ENCODE data around the gene HAPLN2. TPM values are rescaled to one million over a fixed set of nuclear protein-coding genes. Genes with fewer than 3 reads are reported as not detected.
A peak's percentile ranks its signal among the peaks of the same experiment; 100 is the strongest.

Gene HAPLN2
- total and polyA plus RNA-seq, 2 of the 4 experiments (the other 2 are of a cell fraction), result not detected

DNA sequence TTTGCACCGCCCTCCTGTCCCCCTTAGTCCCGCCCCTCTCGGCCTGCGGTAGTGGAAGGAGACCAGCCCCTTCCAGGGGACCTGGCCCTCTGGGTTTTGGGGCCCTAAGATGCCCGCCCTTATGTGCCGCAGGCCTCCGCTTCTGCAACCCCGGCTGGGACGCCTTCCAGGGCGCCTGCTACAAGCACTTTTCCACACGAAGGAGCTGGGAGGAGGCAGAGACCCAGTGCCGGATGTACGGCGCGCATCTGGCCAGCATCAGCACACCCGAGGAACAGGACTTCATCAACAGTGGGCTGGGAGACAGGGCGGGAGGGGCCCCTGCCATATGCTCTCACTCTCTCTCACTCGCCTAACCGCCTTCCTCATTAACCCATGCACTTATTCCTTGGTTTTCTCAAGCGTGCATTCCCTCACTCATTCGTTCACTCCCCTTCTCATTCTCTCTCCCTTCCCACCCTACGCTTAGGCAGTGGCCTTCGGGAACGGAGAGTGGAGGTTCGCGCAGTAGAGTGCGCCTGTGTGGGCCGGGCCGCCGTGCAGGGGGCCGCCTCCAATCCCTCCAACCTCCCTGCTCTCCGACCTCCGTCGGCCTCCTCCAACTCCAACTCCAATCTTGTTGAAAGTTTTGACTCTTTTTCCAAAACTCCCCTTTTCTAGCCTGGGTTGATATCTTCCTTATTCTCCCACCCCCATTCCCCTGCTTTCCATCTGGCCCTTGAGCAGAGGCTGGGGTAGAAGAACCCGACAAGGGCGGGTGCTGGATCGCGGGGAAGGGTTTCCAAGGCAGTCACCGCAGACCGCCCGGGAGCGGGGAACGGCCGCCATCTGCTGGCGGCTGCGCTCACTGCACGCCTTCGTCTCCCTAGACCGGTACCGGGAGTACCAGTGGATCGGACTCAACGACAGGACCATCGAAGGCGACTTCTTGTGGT, 37.9 kb downstream of the HAPLN2 start:
- Histone ChIP-seq H2BK20ac (ENCODE audit: low read depth, low read length) (no peak overlapping the region), H3K36me3 (ENCODE audit: control insufficient read depth, insufficient read depth, low read length) (no peaks in the 10 kb centered on the region), H3K9ac (ENCODE audit: low read depth, low read length) (no peak overlapping the region), H3K23ac (ENCODE audit: low read depth, low read length) (0 out of 2 replicates have a peak overlapping the region, but pooled peaks have one; percentile 14), H3K14ac (replicated peaks; ENCODE audit: low read depth, low read length) (no peak overlapping the region), H3K18ac (ENCODE audit: low read depth, low read length) (no peak overlapping the region), H4K20me1 (ENCODE audit: insufficient read depth, low read length) (0 out of 2 replicates have a peak, but pooled peaks cover 8% of the 10 kb centered on the region), H2BK120ac (ENCODE audit: low read depth, low read length) (no peak overlapping the region), H3K79me1 (ENCODE audit: low read depth in 1 of 2, low read length in 2 of 2) (peaks cover 0 to 11% of the 10 kb centered on the region in 2 experiments; a peak in 2 of 4 replicates), H4K5ac (ENCODE audit: low read depth, low read length) (no peak overlapping the region), H2BK5ac (ENCODE audit: low read depth, low read length, poor library complexity, severe bottlenecking) (no peak overlapping the region), H4K91ac (ENCODE audit: insufficient read depth, low read depth, low read length) (no peak overlapping the region), H3K27me3 (ENCODE audit: control insufficient read depth, insufficient read depth, low read length) (peaks cover 36% of the 10 kb centered on the region), H2AK5ac (ENCODE audit: low read depth, low read length) (no peak overlapping the region), H2AK9ac (replicated peaks; ENCODE audit: low read depth, low read length, poor library complexity) (no peak overlapping the region), H3K9me1 (ENCODE audit: insufficient read depth, low read length) (peaks cover 4% of the 10 kb centered on the region), H4K8ac (ENCODE audit: low read depth in 2 of 2, low read length in 2 of 2) (no peak overlapping the region), H2BK15ac (ENCODE audit: low read depth, low read length) (no peak overlapping the region), H3K27ac (ENCODE audit: insufficient read depth, low read length) (no peak overlapping the region), H3K4ac (ENCODE audit: low read depth, low read length) (no peak overlapping the region), H2AFZ (replicated peaks; ENCODE audit: low read length, poor library complexity) (peak overlapping the region; percentile 54), H3K4me2 (ENCODE audit: low read depth, low read length) (peak overlapping the region; percentile 73), H3K4me3 (ENCODE audit: insufficient read depth, low read depth, low read length) (no peak overlapping the region), H3K56ac (ENCODE audit: extremely low read depth, insufficient read depth, low read length) (no peak overlapping the region), H3K9me3 (ENCODE audit: control insufficient read depth, insufficient read depth, low read length) (no peaks in the 10 kb centered on the region), H3K4me1 (ENCODE audit: control insufficient read depth, insufficient read depth, low read length) (peaks cover 22% of the 10 kb centered on the region)
- in situ Hi-C loops (cut with MboI; ENCODE audit: low sequenced_read_pairs) (loop anchor here (5.0 kb wide), 1 partner anchor 35 kb away; no protein-coding TSS in a partner anchor), intact Hi-C loops (cut with micrococcal nuclease) (loop anchor here (1.0 to 2.0 kb wide), 2 partner anchors 30 to 72 kb away; no protein-coding TSS in a partner anchor), dilution Hi-C loops (cut with HindIII; ENCODE audit: low sequenced_read_pairs, unreplicated experiment) (no loop called here)
- 4% methylated on average over 29 of the region's 54 CpGs; no CpG with 5 or more reads in 1 of the 2 experiments for WGBS, 2 experiments (ENCODE audit: extremely low coverage in 2 of 2, insufficient read length in 1 of 2)
- CTCF ChIA-PET, result interaction anchor here (0.6 to 1.5 kb wide), 6 partner anchors 21 to 202 kb away, joined by 3 to 9 read pairs (median 4); no protein-coding TSS in a partner anchor
- no TSS peak for BruUV-seq (replicated peaks)
- peak; percentile 46 for DNase-seq
- TF ChIP-seq, protein P1, sequence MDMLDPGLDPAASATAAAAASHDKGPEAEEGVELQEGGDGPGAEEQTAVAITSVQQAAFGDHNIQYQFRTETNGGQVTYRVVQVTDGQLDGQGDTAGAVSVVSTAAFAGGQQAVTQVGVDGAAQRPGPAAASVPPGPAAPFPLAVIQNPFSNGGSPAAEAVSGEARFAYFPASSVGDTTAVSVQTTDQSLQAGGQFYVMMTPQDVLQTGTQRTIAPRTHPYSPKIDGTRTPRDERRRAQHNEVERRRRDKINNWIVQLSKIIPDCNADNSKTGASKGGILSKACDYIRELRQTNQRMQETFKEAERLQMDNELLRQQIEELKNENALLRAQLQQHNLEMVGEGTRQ (IDR thresholded peaks at IDR 0.05; ENCODE audit: low read depth, low read length), result no peak
- TF ChIP-seq SMC3 (IDR thresholded peaks at IDR 0.05; ENCODE audit: low read depth, low read length), result peak; percentile 80
- no peak for TF ChIP-seq CHD1 (IDR thresholded peaks at IDR 0.05; ENCODE audit: low read depth, low read length)
- TF ChIP-seq, protein P2, sequence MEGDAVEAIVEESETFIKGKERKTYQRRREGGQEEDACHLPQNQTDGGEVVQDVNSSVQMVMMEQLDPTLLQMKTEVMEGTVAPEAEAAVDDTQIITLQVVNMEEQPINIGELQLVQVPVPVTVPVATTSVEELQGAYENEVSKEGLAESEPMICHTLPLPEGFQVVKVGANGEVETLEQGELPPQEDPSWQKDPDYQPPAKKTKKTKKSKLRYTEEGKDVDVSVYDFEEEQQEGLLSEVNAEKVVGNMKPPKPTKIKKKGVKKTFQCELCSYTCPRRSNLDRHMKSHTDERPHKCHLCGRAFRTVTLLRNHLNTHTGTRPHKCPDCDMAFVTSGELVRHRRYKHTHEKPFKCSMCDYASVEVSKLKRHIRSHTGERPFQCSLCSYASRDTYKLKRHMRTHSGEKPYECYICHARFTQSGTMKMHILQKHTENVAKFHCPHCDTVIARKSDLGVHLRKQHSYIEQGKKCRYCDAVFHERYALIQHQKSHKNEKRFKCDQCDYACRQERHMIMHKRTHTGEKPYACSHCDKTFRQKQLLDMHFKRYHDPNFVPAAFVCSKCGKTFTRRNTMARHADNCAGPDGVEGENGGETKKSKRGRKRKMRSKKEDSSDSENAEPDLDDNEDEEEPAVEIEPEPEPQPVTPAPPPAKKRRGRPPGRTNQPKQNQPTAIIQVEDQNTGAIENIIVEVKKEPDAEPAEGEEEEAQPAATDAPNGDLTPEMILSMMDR (conservative IDR thresholded peaks at IDR 0.05; ENCODE audit: low read depth, low read length), result peak; percentile 95
- TF ChIP-seq BHLHE40 (IDR thresholded peaks at IDR 0.05; ENCODE audit: low read depth, low read length), result no peak
- peak; percentile 87 for TF ChIP-seq RAD21 (IDR thresholded peaks at IDR 0.05; ENCODE audit: low read length)
- POLR2A ChIA-PET (ENCODE audit: unreplicated experiment), result interaction anchor here (0.6 kb wide), 1 partner anchor 20 kb away, joined by 8 read pairs; the partner anchor contains the start of gene NES
- ATAC-seq (ENCODE audit: low read depth), result peak; percentile 53

All from IMR-90 (cell line).